GM12864 (cell line): ENCODE measurements around the gene MTCL3.

Experiments used
- DNase-seq: peaks from one replicate; pipeline ENCODE4 v3.0.0-alpha.2; 2011; ENCODE audit warnings: low read depth
- H3K4me3 ChIP-seq: 2 replicates; pipeline ENCODE4 v1.5.1; 2011; ENCODE audit warnings: mild to moderate bottlenecking, low read depth, low read length, control low read depth
- CTCF ChIP-seq: IDR thresholded peaks from 2 replicates; pipeline ENCODE4 v1.5.1; 2011; ENCODE audit warnings: low read depth, mild to moderate bottlenecking, moderate library complexity, low read length, control low read depth, inconsistent platforms; ENCODE audit errors: missing control alignments

The MTCL3 gene

DNA sequence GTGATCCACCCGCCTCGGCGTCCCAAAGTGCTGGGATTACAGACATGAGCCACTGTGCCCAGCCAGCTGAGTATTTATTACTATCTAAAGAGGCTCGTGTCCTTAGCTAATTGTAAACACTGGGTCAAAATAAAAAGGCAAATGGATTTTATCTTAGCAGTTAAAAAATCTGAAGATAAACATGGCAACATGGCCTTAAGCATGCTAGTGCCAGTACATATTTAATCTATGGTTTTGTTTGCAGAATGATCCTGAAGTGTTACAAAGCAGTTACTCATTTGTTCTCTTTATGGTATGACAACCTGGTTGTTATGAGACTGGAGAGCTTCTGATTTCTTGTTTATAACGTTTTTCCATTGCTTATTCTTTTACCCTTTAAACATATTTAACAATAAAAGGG is 56.1 kb downstream of the MTCL3 start:
- DNase-seq: no peak
- no peak for TF ChIP-seq CTCF
- H3K4me3 ChIP-seq: no peak overlapping the region

GRCh38 chr6:127462376-127462775 is 56.8 kb downstream of the MTCL3 start:
- DNase-seq: no peak
- no peak for TF ChIP-seq CTCF
- H3K4me3 ChIP-seq: no peak overlapping the region

DNA sequence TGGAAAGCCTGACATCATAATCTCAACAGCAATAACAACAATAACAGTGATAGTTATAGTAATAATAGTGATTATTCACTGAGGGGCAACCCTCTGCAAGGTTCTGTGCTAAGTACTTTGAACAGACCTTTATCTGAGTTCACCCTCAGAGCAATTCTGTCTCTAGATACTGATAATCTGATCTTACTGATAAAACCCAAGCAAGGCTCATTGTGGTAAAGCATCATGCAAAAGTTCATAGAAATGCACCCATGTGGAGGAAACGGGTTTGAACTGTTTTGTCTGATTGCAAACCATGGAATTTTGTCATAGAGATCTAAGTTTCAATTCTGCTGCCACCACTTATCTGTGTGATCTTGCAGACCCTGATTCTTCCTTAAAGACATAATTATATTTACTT is 58.7 kb downstream of the MTCL3 start:
- TF ChIP-seq CTCF: no peak
- DNase-seq: no peak
- H3K4me3 ChIP-seq: no peak overlapping the region

GRCh38 chr6:127459231-127459641 is 59.9 kb downstream of the MTCL3 start, which contains the start of gene KIAA0408:
Gene KIAA0408 (minus strand): TSS chr6:127459389. CDS start chr6:127453981, 5,408 bp downstream.
- no peak for TF ChIP-seq CTCF
- no peak for DNase-seq

DNA sequence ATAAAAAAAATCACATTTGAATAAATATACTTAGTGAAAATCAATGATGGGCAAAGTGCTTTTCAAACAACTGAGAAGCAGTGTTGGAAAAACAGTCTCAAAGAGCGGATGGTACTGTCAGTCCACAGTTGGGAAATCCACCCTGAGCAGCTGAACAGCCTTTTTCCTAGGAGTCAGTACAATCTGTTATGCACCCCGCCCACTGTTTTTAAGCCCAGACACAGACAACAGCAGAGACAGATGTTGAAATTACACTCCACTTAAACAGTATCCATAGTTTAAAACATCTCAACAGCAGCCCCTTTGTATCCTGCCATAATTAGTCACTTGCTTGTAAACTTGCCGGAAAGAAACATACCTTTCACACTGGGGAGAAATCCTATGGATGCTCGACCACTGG is 60.3 kb downstream of the MTCL3 start:
- no peak for DNase-seq
- no peak overlapping the region for H3K4me3 ChIP-seq
- no peak for TF ChIP-seq CTCF

More at GRCh38 chr6:127459231-127459641, 59.9 kb downstream of the MTCL3 start, which contains the start of gene KIAA0408:
- no peak within 1 kb of the TSS for H3K4me3 ChIP-seq

DNA sequence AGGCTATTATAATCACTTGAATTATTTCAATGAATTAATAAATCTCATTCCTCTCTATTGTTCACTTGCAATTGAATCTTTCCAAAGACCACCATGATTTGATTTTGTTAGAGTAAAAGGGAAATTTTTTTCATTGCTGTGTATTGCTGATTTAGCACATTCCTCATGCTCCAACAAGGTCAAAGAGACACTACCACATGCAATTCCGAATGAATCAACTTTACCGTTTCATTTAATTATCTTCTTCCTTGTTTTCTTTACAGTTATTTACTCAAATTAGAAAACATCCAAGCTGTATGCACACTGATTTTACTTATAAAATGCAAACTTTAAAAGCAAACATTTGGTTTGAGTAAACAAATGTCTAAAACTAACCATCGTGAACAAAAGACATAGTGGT is 60.9 kb downstream of the MTCL3 start:
- DNase-seq: no peak
- no peak overlapping the region for H3K4me3 ChIP-seq
- no peak for TF ChIP-seq CTCF

DNA sequence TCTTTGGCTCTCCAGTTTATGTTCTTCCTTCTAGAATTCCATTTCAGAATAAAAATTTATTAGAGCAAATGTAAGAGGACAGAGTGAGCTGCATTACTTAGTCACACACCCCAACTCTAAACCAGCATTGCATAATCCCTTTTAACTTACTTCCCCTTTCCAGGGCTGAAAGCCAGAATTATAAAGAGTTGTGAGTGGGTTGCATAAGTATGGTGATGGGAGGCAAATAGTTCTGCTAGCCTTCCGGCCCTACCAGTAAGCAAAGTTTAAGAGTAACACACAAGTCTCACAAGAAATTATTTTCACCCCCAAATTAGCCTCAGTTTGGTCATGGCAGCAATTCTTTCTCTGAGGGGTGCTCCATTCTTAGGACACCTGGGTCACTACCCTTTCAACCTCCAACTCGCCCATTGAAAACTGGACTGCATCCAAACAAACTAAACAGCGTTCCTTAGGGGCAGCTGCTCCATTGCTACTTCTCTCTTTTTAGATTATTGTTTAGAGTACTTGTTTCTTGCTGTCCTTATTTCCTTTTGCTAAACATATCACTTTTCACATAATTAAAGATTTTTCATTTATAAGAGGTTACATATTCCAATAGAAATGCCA is 61.6 kb downstream of the MTCL3 start:
- no peak for TF ChIP-seq CTCF
- no peak for DNase-seq
- H3K4me3 ChIP-seq: no peak overlapping the region
